GM10248 (cell line): ENCODE measurements around the gene RNF26.
"Not testable (repeated sequence)": the region's sequence is repeated elsewhere in the genome, so short reads cannot be mapped to it uniquely, and the experiment has no call there.

Experiments
- CTCF ChIA-PET: fragments of 300-600 bp; sonication (Branson Sonifier 250); formaldehyde crosslinking; extraction: SDS; loops from one replicate; lab custom pipeline; 2021; ENCODE audit warnings: antibody characterized with exemption; lab: Yijun Ruan, JAX
- POLR2A ChIA-PET: fragments of 350-650 bp; sonication (Branson Sonifier 250); formaldehyde crosslinking; extraction: SDS; loops from one replicate; lab custom pipeline; 2020; ENCODE audit warnings: antibody characterized with exemption; lab: Yijun Ruan, JAX
- DNase-seq: peaks from one replicate; pipeline ENCODE4 v3.0.0; 2012; ENCODE audit errors: extremely low spot score
- TF ChIP-seq, protein P1 (sequence below): IDR thresholded peaks from 2 replicates; pipeline ENCODE4 v1.5.1; 2012; ENCODE audit warnings: mild to moderate bottlenecking, low read depth; ENCODE audit errors: extremely low read depth, missing control alignments, control extremely low read depth

RNF26 gene

DNA sequence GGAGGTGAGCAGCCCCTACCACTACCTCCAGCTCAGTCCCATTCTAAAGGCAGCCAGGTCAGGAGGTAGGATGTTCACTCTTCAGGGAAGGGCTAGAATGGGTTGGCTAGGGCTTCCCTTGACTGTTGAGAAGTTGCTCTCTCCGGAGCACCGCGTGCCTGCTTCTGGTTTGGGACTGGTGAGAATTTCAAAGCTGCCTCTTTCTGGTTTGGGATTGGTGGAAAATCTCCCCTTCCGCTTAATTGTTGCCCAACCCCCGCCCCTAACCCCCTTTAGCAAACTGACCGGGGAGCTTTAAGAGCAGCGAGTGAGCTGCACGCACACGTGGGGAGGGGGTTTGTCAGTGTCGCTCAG, 46.5 kb downstream of the RNF26 start:
- CTCF ChIA-PET = interaction anchor here (0.8 to 5.9 kb wide), 21 partner anchors 8 to 153 kb away, joined by 3 to 64 read pairs (median 6); no protein-coding TSS in a partner anchor
- no peak for DNase-seq
- POLR2A ChIA-PET = no interaction called here
- TF ChIP-seq, protein P1, sequence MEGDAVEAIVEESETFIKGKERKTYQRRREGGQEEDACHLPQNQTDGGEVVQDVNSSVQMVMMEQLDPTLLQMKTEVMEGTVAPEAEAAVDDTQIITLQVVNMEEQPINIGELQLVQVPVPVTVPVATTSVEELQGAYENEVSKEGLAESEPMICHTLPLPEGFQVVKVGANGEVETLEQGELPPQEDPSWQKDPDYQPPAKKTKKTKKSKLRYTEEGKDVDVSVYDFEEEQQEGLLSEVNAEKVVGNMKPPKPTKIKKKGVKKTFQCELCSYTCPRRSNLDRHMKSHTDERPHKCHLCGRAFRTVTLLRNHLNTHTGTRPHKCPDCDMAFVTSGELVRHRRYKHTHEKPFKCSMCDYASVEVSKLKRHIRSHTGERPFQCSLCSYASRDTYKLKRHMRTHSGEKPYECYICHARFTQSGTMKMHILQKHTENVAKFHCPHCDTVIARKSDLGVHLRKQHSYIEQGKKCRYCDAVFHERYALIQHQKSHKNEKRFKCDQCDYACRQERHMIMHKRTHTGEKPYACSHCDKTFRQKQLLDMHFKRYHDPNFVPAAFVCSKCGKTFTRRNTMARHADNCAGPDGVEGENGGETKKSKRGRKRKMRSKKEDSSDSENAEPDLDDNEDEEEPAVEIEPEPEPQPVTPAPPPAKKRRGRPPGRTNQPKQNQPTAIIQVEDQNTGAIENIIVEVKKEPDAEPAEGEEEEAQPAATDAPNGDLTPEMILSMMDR = no peak

DNA sequence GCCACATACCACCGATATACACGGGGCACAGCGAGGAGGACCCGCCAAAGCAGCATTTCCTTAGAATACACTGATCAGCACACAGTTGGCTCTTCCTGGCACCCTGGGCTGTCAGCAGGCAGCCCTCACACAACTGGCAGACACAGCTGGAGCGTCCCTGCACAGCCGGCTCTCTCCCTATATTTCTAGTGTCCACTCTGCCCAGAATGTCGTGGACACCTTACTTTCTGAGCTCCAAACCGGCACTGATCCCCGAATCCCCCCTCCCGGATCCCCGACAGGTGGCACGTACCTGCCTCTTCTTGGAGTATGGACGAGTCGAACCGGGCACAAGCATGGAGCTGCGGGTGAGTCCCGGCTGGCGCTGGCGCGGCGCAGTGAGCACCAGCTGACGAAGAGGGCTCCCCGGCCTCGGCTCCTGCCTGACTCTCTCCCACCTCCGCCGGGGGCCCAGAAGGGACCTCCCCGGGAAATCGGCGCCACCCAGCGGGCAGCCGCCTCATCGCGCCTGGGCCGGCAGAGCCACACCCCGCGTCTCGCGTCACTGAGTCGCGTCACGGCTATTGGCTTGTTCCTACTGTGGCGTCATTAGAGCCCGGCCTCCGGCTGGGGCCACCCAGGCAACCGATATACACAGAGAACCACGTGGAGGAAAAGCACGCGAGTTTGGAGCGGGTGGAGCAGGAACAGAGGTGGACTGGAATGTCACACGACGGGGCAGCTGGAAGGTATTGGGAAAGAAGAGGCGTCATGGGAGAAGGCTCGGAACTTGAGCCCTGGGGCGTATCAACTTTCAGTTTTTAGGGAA, 47.1 kb downstream of the RNF26 start, which contains the start of gene USP2:
Gene USP2 (minus strand): TSS at position 510 of the 808 bp plus-strand sequence. CDS start 8,210 bp downstream, outside the sequence.
- ChIA-PET CTCF (interaction anchor here (0.8 to 5.9 kb wide), 22 partner anchors 8 to 152 kb away, joined by 3 to 64 read pairs (median 5); no protein-coding TSS in a partner anchor), POLR2A (no interaction called here)
- TF ChIP-seq, protein P1 = peak; percentile 89
- peak; percentile 95 for DNase-seq

DNA sequence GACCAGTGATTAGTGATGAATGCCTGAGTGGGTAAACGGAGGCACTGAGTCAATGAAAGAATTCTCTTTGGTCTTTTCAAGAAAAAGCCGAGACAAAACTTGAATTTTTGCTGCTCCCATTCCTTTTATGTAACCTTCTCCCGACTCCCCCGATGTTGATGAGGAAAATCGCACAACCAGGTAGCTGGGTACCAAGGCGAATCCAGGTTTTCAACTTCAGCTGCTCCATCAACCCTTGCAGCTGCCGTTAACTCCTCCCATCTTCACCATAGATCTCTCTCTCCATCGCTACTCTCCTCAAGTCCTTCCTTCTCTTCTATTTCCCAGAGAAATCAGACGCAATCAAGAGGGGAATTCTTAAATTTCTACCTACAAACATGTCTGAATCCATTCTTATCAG, 47.8 kb downstream of the RNF26 start:
- DNase-seq = peak; percentile 3
- POLR2A ChIA-PET = no interaction called here
- TF ChIP-seq, protein P1 = no peak
- CTCF ChIA-PET = interaction anchor here (1.3 to 5.9 kb wide), 10 partner anchors 9 to 92 kb away, joined by 3 to 64 read pairs (median 7); no protein-coding TSS in a partner anchor

DNA sequence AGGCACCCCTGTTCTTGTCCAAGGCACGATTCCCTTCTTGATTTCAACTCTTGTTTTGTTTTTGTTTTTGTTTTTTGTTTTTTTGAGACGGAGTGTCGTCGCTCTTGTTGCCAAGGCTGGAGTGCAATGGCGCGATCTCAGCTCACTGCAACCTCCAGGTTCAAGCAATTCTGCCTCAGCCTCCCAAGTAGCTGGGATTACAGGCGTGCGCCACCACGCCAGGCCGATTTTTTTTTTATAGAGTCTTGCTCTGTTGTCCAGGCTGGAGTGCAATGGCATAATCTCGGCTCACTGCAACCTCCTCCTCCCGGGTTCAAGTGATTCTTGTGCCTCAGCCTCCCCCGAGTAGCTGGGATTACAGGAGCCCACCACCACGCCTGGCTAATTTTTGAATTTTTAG, 48.2 kb downstream of the RNF26 start:
- DNase-seq, POLR2A ChIA-PET: not testable (repeated sequence)
- CTCF ChIA-PET = interaction anchor here (1.0 to 5.9 kb wide), 10 partner anchors 8 to 151 kb away, joined by 3 to 64 read pairs (median 6); no protein-coding TSS in a partner anchor

DNA sequence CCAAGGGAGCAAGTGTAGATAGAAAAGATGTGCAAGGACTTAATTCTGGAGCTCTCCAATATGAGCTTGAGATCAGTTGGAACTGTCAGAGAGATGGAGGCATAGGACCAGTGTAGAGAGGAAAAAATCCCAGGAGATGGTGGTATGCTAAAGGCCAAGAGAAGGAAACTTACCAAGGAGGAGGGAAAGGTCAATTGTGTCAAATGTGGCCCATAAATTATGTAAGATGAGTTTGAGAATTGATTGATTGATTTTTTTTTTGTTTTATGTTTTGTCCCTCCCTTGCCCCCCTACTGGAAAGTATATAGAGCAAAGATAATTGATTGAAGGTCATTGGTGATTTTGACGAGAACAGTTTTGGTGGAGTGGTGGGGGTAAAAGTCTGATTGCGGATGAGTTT, 50.0 kb downstream of the RNF26 start:
- ChIA-PET CTCF (interaction anchor here (1.5 to 5.9 kb wide), 5 partner anchors 10 to 90 kb away, joined by 3 to 64 read pairs (median 8); partner anchors contain the start of gene C1QTNF5), POLR2A (no interaction called here)
- DNase-seq = no peak
- TF ChIP-seq, protein P1 = no peak
